Measurements from ENCODE around the gene PLAC8L1. TPM values are rescaled to one million over a fixed set of nuclear protein-coding genes. Genes with fewer than 3 reads are reported as not detected.

Gene PLAC8L1
- total RNA-seq, 1 donor from 2014 or later: 0.20 TPM

DNA sequence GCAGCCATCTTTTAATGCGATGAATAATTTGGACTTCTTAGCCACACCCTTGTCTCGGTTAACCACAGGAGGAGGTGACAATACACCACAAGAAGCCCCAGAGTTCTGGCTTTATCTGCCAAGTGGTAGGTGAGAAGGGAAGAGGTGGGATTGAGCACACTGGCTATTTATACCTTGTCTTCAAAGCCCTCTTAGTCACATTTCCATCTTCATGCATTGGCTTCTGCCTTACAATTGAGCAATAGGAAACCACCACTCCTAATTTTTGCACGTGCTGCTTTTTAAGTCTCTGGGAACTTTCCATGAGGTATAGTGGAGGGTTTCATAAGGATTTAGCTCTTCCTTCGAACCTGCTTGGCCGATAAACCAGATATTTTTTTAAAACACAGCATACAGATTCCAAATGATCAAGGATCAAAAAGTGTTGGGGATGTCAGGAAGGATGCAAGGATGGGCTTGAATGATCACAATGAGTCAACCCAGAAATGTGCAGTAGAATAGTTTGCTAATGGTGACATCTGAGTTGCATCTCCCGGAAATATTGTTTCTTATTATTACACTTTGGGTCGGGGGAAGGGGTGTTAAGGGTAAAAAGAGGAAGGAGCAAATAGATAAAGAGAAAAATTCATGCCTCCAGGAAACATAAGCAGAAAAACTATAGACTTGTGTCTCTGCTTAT is 25.5 kb downstream of the PLAC8L1 start:
- DNase-seq (ENCODE audit: low read depth in 2 of 2): no peak

- no peak for DNase-seq (ENCODE audit: low read depth in 2 of 2)
Measured at GRCh38 chr5:146078566-146078965, 26.8 kb downstream of the PLAC8L1 start.

- DNase-seq (ENCODE audit: low read depth in 2 of 2): no peak
Measured at GRCh38 chr5:146076455-146076854, 28.9 kb downstream of the PLAC8L1 start.

DNA sequence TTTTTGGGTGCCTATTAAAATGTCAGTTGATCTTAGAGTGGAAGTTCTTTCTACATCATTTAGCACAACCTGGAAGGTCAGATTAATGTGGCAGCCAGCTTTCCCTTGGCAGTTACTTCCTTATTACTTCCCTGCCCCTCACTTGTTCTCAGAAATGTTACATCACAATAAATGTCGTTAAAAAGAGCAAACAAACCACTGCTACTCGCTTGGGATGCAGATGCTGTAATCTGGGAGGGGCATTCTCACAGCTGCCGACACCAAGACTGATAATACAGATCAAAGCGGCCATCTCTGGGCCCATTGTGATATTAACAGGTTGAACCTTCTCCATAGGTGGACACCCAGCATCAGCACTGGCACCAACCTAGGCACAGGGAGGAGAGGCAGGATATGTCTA is 29.3 kb downstream of the PLAC8L1 start:
- no peak for DNase-seq (ENCODE audit: low read depth in 2 of 2)

DNA sequence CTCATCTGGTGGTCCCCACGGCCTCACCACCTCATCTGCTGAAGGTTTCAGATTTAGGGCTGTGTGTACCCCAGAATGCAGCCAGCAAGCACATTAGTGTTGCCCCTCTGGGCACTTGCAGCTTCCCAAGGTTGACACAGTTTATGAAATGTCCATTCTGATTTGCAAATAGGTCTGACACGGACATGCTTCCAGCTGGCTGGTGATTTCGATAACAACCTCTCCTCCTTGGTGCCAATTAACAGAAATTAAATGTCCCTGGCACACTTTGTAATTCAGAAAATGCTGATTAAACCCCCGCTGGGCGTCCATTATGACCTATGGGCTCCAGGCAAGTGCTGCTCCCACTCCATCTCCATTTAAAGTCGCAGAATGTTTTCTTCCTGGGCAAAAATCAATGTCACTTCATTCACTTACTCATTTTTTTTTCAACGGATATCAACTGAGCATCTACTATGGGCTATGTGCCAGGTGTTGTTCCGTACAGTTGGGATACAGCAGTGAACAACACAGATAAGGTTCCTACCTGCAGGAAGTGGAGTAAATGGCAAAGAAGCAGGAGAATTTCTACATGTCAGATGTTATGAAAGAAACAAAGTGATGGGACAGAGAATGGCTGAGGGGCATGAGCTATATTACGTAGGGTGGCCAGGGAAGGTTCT is 32.0 kb downstream of the PLAC8L1 start:
- no peak for DNase-seq (ENCODE audit: low read depth in 2 of 2)

DNA sequence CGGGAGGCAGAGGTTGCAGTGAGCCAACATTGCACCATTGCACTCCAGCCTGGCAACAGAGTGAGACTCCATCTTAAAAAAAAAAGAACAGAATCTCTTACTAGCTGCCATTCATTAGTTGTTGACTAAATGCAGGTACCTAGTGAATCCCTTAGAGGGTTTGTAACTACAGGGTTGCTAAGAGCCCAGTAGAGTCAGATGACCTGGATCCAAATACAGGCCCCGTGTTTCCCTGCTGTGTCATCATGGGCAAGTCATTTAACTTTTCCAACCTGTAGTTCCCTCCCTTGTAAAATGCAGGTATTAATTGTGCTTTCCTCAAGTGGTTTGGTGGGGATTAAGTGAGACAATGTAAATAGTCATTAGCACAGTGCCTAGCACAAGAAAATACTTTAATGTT is 32.8 kb downstream of the PLAC8L1 start:
- no peak for DNase-seq (ENCODE audit: low read depth in 2 of 2)

DNA sequence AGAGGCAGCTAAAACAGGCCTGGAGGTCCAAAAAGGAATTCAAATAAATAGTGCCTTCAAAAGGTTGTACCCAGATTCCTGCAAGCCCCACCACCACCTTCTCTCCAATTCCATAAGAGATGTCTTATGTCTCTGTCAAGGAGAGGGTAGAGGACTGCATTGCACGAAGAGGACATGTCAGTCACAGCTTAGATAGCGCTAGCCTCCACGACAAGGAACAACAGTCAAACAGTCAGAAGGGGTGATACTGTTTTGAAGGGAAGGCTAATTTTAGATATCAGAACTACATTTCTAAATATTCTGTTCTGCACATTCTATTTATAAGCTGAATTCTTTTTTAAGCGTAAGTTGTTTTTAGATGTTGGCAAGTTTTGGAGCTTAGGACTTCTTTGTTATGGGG is 34.2 kb downstream of the PLAC8L1 start:
- DNase-seq (ENCODE audit: low read depth in 2 of 2): no peak

- DNase-seq (ENCODE audit: low read depth in 2 of 2): no peak
Measured at GRCh38 chr5:146070746-146071145, 34.6 kb downstream of the PLAC8L1 start.

DNA sequence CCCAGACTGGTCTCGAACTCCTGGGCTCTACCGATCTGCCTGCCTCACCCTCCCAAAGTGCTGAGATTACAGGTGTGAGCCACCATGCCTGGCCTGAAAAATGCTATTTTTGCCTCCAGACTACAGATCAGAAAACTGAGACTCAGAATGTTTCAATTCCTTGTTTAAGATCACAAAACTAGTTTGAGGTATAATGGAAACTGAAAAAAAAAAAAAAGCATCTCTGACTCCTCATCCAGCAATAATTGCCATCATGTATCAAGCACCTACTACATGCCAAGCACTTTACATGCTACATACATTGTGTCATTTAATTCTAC is 35.6 kb downstream of the PLAC8L1 start:
- DNase-seq (ENCODE audit: low read depth in 2 of 2): no peak

GRCh38 chr5:146068977-146069779 is 36.2 kb downstream of the PLAC8L1 start:
- no peak for DNase-seq (ENCODE audit: low read depth in 2 of 2)

DNA sequence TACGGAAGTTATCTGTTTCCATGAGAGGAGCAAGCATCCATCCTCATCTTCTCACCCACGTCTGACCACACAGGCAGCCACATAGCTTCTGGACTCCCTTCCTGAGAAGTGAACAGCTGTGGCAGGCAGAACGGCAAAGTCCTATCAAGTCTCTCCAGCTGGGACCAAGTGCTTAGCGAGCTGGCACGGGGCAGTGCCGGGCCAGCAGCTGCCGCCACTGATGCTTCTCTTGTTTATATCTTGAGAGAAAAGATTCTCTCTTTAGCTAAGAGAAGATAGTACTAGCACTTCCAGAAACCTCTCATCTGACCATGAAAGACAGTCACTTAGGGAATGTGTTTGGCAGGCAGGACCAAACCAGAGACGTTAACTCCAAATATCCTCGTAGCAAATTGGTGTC is 37.2 kb downstream of the PLAC8L1 start:
- DNase-seq (ENCODE audit: low read depth in 2 of 2): no peak

DNA sequence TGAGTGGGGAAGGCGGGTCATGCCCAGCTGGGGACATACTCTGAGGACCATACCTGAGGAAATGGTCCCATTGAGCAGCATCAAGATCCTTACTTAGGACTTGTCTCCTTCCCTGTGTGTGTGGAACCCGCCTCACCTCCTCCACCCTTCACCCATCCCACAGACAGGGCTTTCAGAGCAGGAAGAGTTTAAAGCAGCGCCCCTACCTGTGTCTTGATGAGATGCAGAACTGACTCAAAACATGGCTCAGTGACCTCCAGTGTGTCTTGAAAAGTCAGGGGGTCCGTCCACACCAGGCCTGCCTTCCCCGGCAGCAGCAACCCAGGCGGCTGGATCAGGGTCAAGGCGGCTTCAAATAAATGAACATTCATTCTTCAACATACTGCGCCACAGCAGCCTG is 38.4 kb downstream of the PLAC8L1 start:
- no peak for DNase-seq (ENCODE audit: low read depth in 2 of 2)

GRCh38 chr5:146060221-146060585 is 45.2 kb downstream of the PLAC8L1 start:
- no peak for DNase-seq (ENCODE audit: low read depth in 2 of 2)

DNA sequence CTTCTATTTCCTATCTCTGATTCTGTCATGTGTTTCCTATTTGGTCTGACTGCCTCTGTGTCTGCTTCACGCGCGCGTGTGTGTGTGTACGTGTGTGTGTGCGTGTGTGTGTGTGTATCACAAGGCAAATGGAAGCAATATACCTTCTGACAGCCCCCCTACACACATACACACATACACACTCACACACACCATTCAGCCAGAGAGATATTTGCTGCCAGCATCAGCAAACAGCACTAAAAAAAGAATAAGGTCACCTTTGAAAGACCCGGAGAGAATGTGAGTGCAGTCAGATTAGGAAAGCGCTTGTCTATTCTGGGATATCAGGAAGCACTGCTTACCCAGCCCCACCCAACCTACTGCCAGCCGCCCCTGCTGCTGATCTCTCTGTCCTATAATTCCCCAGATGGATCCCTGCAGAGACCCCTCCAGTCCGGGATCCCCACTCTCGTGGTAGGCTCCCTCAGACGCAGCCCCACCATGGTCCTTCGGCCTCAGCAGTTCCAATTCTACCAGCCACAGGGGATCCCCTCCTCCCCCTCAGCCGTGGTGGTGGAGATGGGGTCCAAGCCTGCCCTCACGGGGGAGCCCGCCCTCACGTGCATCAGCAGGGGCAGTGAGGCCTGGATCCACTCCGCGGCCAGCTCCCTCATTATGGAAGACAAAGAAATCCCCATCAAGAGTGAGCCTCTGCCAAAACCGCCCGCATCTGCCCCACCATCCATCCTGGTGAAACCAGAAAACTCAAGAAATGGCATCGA is 45.7 kb downstream of the PLAC8L1 start:
- DNase-seq (ENCODE audit: low read depth in 2 of 2): peak; percentile 34 to 48

DNA sequence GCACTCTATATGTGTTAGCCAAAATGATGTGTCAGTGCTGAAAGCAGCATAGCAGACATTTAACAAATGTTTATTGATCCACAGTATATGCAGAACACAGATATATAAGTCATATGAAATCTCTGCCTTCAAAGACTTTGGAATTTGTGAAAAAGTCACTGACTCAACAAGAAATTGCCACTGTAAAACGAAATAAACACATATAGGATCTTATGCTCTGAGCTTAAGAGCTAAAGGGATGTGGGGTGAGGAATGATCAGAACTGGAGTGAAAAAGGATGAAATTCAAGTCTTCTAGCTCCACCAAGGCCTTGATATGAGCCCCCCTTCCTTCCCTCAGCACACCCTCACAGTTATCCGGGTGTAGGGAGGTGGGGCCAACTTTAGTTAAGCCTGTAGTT is 49.9 kb downstream of the PLAC8L1 start:
- DNase-seq (ENCODE audit: low read depth in 2 of 2): no peak

DNA sequence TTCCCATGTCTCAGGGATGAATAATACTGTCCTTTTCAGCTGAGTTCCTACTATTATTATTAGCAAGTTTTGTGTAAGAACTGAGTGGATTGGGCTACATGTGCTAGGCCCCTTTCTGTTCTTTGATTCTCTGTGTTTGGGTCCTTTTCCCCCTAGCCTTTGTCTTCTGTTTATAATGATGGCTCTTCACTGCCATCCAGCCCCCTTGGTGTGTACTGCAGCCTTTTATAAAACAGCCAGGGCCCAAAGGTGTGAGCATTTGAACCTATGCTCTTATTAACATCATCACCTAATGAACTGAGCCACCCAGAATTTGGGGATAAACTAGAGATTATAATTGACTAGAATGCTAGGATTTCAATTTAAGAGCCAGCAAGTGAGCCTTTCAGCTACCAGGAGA is 52.6 kb downstream of the PLAC8L1 start:
- DNase-seq (ENCODE audit: low read depth in 2 of 2): peak in 1 of 2 donors; percentile 12

GRCh38 chr5:146051678-146052077 is 53.7 kb downstream of the PLAC8L1 start:
- DNase-seq (ENCODE audit: low read depth in 2 of 2): peak in 1 of 2 donors; percentile 12

DNA sequence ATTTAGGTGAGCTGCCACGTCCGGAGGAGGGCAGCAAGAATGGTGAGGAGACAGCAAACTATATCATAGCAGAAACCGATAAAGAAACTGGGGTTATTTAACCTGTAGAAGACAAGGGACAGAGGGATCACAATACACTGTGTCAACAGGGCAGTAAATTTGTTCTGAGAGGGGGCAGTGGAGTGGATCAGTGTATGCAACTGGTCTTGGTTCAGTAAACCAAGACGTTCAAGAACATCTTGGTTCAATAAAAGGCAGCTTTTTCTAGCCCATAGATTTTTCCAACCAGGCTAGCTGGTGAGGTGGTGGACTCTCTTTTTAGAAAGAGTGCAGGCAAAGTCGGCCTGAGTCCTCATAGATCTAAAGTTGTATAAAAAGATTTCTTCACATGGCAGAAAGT is 55.3 kb downstream of the PLAC8L1 start:
- DNase-seq (ENCODE audit: low read depth in 2 of 2): no peak

DNA sequence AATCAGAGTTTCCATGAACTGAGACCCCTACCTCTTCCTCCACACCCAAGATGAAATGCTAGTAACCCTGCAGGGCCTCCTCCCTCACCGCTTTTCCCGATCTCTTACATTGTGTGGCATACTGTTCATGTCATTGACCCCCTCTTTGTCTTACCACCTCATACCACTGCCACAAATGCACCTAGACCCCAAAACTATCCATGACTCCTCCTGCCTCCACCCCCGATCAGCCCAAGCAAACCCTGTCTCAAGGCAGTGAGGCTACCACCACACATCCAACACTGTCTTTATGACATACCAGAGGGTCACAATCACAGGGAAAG is 55.7 kb downstream of the PLAC8L1 start:
- DNase-seq (ENCODE audit: low read depth in 2 of 2): no peak

- DNase-seq (ENCODE audit: low read depth in 2 of 2): peak; percentile 68 to 81
Measured at GRCh38 chr5:146048994-146049703, 56.2 kb downstream of the PLAC8L1 start.

DNA sequence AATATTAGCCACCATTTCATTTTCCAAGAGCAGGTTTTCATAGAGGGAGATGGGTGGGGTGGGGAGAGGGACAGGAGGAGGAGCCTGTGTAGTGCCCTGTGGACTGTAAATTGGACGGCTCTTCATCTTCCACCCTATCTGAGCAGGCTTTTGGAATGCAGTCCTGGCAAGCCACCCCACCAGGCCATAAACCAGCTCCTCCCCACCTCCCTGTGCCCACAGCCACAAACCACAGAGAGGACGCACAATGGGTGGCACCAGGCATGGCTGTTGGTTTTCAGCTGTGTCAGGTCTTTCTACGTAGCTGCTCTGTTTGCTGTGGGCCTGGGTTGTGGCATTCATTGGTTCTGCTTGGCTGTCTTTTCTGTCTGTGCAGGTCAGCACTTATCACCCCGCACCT is 58.0 kb downstream of the PLAC8L1 start:
- DNase-seq (ENCODE audit: low read depth in 2 of 2): no peak

GRCh38 chr5:146043722-146044121 is 61.7 kb downstream of the PLAC8L1 start:
- DNase-seq (ENCODE audit: low read depth in 2 of 2): no peak
